Erythroblast (primary cell): ENCODE data around the gene GOLGA8H.
"Not testable (repeated sequence)": the region's sequence is repeated elsewhere in the genome, so short reads cannot be mapped to it uniquely, and the experiment has no call there.

Source experiments
- GATA1 ChIP-seq: IDR thresholded peaks from 2 replicates; pipeline ENCODE4 v1.6.1; 2011; ENCODE audit warnings: low read depth, mild to moderate bottlenecking, control low read depth, low read length, moderate library complexity
- POLR2A ChIP-seq: IDR thresholded peaks from 2 replicates; pipeline ENCODE4 v1.6.1; 2011; ENCODE audit warnings: mild to moderate bottlenecking, low read length

DNA sequence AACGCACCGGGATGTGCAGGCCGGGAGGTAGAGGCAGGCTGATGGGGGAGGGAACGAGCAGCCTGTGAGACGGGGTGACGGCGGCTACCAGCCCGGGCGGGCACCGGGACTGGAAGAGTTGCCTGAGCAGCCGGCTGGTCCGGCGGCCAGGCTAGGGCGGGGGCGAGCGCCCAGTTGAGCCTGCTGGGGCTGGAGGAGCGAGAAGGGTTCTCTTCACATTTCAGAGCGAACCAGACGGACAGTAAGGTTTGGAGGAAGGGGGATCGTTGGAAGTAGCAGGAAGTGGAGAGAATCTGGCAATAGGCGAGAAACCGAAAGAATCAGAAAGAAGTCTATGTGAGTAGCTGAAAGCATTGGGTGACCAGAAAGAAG, 22.4 kb downstream of the GOLGA8H start:
- TF ChIP-seq POLR2A: peak; percentile 41
- not testable (repeated sequence) for TF ChIP-seq GATA1
